GM19463 (cell line): ENCODE results near the gene TRIM7.

Source experiments
- ATAC-seq: cut with Tn5 transposase; IDR thresholded peaks from one replicate; pipeline ENCODE4 v1.9.1; 2021; ENCODE audit warnings: mild to moderate bottlenecking, moderate library complexity; ENCODE audit not compliant: unreplicated experiment

The TRIM7 gene

GRCh38 chr5:181204826-181205760 lies at the start of gene TRIM7:
TRIM7 (minus strand) TSS chr5:181205196; CDS start chr5:181205110, 86 bp downstream.
- no peak for ATAC-seq

- ATAC-seq = no peak
Observed at GRCh38 chr5:181248277-181248676, 43.3 kb upstream of the TRIM7 start.

GRCh38 chr5:181246276-181247049 lies 41.5 kb upstream of the TRIM7 start:
- peak; percentile 50 for ATAC-seq

GRCh38 chr5:181245427-181246275 lies 40.7 kb upstream of the TRIM7 start:
- peak; percentile 5 for ATAC-seq

GRCh38 chr5:181243564-181244343 lies 38.8 kb upstream of the TRIM7 start, which contains the start of gene RACK1:
RACK1 (minus strand) TSS chr5:181243906; CDS start chr5:181243800, 106 bp downstream.
- peak; percentile 61 for ATAC-seq

GRCh38 chr5:181243018-181243563 lies 38.1 kb upstream of the TRIM7 start:
- ATAC-seq = no peak

GRCh38 chr5:181242031-181242451 lies 37.0 kb upstream of the TRIM7 start:
- no peak for ATAC-seq

- ATAC-seq = no peak
Observed at GRCh38 chr5:181241393-181241975, 36.5 kb upstream of the TRIM7 start.

- no peak for ATAC-seq
Observed at GRCh38 chr5:181239062-181239663, 34.2 kb upstream of the TRIM7 start.

- ATAC-seq = no peak
Observed at GRCh38 chr5:181237729-181238385, 32.9 kb upstream of the TRIM7 start.

- ATAC-seq = no peak
Observed at GRCh38 chr5:181236954-181237641, 32.1 kb upstream of the TRIM7 start.

GRCh38 chr5:181236471-181236870 lies 31.5 kb upstream of the TRIM7 start:
- no peak for ATAC-seq

GRCh38 chr5:181235689-181236366 lies 30.8 kb upstream of the TRIM7 start:
- no peak for ATAC-seq

- ATAC-seq = no peak
Observed at GRCh38 chr5:181235323-181235688, 30.3 kb upstream of the TRIM7 start.

- ATAC-seq = no peak
Observed at GRCh38 chr5:181234455-181235306, 29.7 kb upstream of the TRIM7 start.

GRCh38 chr5:181233801-181234454 lies 28.9 kb upstream of the TRIM7 start:
- ATAC-seq = no peak
